DND-41 (cell line): ENCODE data around the gene LMAN2.
"Not testable (repeated sequence)": the region's sequence is repeated elsewhere in the genome, so short reads cannot be mapped to it uniquely, and the experiment has no call there.

ENCODE experiments used
- ATAC-seq: fragments of 200-7000 bp; cut with Tn5 transposase; 3 replicates; pipeline ENCODE4 v1.9.1; 2021; ENCODE audit warnings: low read depth; ENCODE audit not compliant: insufficient read depth
- DNase-seq: peaks from one replicate; pipeline ENCODE4 v3.0.0-alpha.2; 2020
- H2AFZ ChIP-seq: 2 replicates; pipeline ENCODE4 v1.6.0; 2012; ENCODE audit warnings: low read depth, low read length
- H3K27ac ChIP-seq: 2 replicates; pipeline ENCODE4 v1.5.1; 2012; ENCODE audit warnings: low read length, inconsistent platforms
- H3K27me3 ChIP-seq: fragments of 200-600 bp; sonication (generic); 2 replicates; pipeline ENCODE4 v1.6.0; 2012; ENCODE audit warnings: low read length, mild to moderate bottlenecking, inconsistent platforms; ENCODE audit not compliant: insufficient read depth, poor library complexity
- H3K36me3 ChIP-seq: 2 replicates; pipeline ENCODE4 v1.5.1; 2012; ENCODE audit warnings: low read length, inconsistent platforms; ENCODE audit not compliant: insufficient read depth
- H3K4me1 ChIP-seq: 2 replicates; pipeline ENCODE4 v1.5.1; 2012; ENCODE audit warnings: mild to moderate bottlenecking, low read length; ENCODE audit not compliant: insufficient read depth
- H3K4me2 ChIP-seq: 2 replicates; pipeline ENCODE4 v1.6.0; 2012; ENCODE audit warnings: mild to moderate bottlenecking, moderate library complexity, low read length, inconsistent platforms; ENCODE audit not compliant: insufficient read depth
- H3K4me3 ChIP-seq, 2 experiments: fragments of 200-600 bp in 1 of 2; shearing (Covaris generic) in 1 of 2; 2 replicates each; pipeline ENCODE4 v1.5.1; 2012 to 2016; ENCODE audit warnings: inconsistent platforms in 2 of 2, low read length in 2 of 2, mild to moderate bottlenecking in 2 of 2, low read depth in 1 of 2, moderate library complexity in 1 of 2
- H3K79me2 ChIP-seq: 2 replicates; pipeline ENCODE4 v1.6.0; 2012; ENCODE audit warnings: low read length, inconsistent platforms; ENCODE audit not compliant: insufficient read depth
- H3K9ac ChIP-seq: 2 replicates; pipeline ENCODE4 v1.6.0; 2012; ENCODE audit warnings: low read depth, mild to moderate bottlenecking, inconsistent platforms, low read length, moderate library complexity
- H3K9me3 ChIP-seq: 2 replicates; pipeline ENCODE4 v1.5.1; 2012; ENCODE audit warnings: low read length, moderate library complexity, mild to moderate bottlenecking, inconsistent platforms; ENCODE audit not compliant: insufficient read depth, severe bottlenecking
- H4K20me1 ChIP-seq: 2 replicates; pipeline ENCODE4 v1.6.0; 2012; ENCODE audit warnings: low read length; ENCODE audit not compliant: insufficient read depth
- EZH2 ChIP-seq: IDR thresholded peaks from 3 replicates; pipeline ENCODE4 v1.6.1; 2012; ENCODE audit warnings: borderline replicate concordance, low read depth, mild to moderate bottlenecking, moderate library complexity, low read length, inconsistent platforms; ENCODE audit not compliant: severe bottlenecking
- TF ChIP-seq, protein P1 (sequence below): IDR thresholded peaks from 2 replicates; pipeline ENCODE4 v1.5.1; 2012; ENCODE audit warnings: borderline replicate concordance, low read length, moderate library complexity, mild to moderate bottlenecking; ENCODE audit not compliant: poor library complexity, severe bottlenecking; ENCODE audit errors: extremely low read depth

Gene LMAN2

GRCh38 chr5:177377851-177378776 is 26.6 kb upstream of the LMAN2 start:
- TF ChIP-seq EZH2: no peak
- TF ChIP-seq, protein P1, sequence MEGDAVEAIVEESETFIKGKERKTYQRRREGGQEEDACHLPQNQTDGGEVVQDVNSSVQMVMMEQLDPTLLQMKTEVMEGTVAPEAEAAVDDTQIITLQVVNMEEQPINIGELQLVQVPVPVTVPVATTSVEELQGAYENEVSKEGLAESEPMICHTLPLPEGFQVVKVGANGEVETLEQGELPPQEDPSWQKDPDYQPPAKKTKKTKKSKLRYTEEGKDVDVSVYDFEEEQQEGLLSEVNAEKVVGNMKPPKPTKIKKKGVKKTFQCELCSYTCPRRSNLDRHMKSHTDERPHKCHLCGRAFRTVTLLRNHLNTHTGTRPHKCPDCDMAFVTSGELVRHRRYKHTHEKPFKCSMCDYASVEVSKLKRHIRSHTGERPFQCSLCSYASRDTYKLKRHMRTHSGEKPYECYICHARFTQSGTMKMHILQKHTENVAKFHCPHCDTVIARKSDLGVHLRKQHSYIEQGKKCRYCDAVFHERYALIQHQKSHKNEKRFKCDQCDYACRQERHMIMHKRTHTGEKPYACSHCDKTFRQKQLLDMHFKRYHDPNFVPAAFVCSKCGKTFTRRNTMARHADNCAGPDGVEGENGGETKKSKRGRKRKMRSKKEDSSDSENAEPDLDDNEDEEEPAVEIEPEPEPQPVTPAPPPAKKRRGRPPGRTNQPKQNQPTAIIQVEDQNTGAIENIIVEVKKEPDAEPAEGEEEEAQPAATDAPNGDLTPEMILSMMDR: peak; percentile 22
- Histone ChIP-seq H3K27ac (no peak overlapping the region), H3K9ac (no peak overlapping the region), H3K9me3 (no peaks in the 10 kb centered on the region), H3K4me1 (no peaks in the 10 kb centered on the region), H3K4me2 (no peak overlapping the region), H4K20me1 (no peaks in the 10 kb centered on the region), H3K79me2 (no peaks in the 10 kb centered on the region), H3K27me3 (no peaks in the 10 kb centered on the region), H3K4me3 (no peak overlapping the region), H2AFZ (no peak overlapping the region), H3K36me3 (no peaks in the 10 kb centered on the region)
- no peak for DNase-seq
- ATAC-seq: no peak

DNA sequence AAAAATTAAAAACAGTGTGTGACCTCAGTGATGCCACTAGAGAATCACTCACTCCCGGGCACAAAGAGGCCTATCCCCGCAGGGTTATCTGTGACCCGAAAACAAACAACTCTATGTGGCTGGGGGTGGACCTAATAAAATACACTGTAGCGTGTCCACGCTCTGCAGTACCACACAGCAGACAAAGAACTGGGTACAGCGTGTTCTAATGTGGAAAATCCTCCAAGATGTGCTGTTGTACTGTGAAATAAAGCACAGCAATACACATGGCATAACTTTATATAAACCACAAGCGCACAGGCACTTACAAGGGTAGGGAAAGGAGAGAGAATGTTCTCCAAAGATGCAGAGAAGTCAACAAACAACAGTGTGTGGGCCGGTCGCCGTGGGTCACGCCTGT is 24.6 kb upstream of the LMAN2 start:
- Histone ChIP-seq H3K9ac (no peak overlapping the region), H3K9me3 (no peaks in the 10 kb centered on the region), H3K4me2 (no peak overlapping the region), H3K79me2 (no peaks in the 10 kb centered on the region), H3K27ac (no peak overlapping the region), H3K4me3 (no peak overlapping the region), H4K20me1 (no peaks in the 10 kb centered on the region), H3K4me1 (peaks cover 12% of the 10 kb centered on the region), H3K36me3 (no peaks in the 10 kb centered on the region), H3K27me3 (no peaks in the 10 kb centered on the region), H2AFZ (no peak overlapping the region)
- TF ChIP-seq, protein P1: no peak
- no peak for TF ChIP-seq EZH2
- DNase-seq (no peak), ATAC-seq (no peak)

DNA sequence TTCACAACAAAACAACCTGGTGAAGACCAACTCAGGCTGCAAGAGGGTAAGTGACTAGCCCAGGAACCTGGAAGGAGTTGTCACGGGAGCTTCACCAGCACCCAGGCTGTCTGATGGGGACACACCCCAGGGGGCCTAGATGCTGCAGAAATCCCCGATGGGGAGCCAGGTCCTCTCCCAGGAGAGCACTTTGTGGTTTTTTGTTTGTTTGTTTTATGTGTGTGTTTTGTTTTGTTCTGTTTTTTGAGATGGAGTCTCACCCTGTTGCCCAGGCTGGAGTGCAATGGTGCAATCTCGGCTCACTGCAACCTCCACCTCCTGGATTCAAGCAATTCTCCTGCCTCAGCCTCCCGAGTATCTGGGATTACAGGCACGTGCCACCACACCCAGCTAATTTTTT is 24.0 kb upstream of the LMAN2 start:
- H3K9ac ChIP-seq, H3K27me3 ChIP-seq, ATAC-seq, H3K4me2 ChIP-seq, DNase-seq, H3K79me2 ChIP-seq, H2AFZ ChIP-seq, H3K9me3 ChIP-seq, H3K4me3 ChIP-seq, H4K20me1 ChIP-seq, H3K27ac ChIP-seq, H3K36me3 ChIP-seq: not testable (repeated sequence)
- peaks cover 12% of the 10 kb centered on the region for H3K4me1 ChIP-seq

DNA sequence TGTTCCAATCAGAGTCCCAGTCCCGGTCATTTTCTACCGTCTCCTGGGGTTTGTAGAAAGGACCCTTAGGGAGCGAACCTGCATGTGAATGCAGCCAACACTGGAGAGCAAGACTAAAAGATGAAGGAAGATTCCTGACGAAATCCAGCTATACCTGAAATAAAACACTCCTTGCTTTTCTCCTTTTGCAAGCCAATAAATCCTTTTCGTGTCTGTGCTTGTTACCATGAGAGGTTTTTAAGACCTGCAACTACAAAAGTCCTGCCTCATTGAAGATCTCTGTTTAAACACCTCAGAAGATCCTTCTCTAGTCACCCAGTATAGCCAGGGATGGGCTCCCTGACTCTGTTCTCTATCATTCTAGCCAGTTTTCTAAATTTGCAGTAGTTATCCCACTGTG is 22.7 kb upstream of the LMAN2 start:
- Histone ChIP-seq H3K4me1 (peaks cover 12% of the 10 kb centered on the region), H3K4me2 (no peak overlapping the region), H3K9me3 (no peaks in the 10 kb centered on the region), H3K27ac (no peak overlapping the region), H3K9ac (no peak overlapping the region), H3K4me3 (no peak overlapping the region), H4K20me1 (no peaks in the 10 kb centered on the region), H3K79me2 (no peaks in the 10 kb centered on the region), H3K27me3 (no peaks in the 10 kb centered on the region), H3K36me3 (no peaks in the 10 kb centered on the region), H2AFZ (no peak overlapping the region)
- DNase-seq: no peak
- TF ChIP-seq EZH2: no peak
- TF ChIP-seq, protein P1: no peak
- no peak for ATAC-seq
